Kidney glomerular epithelial cell (primary cell): Measurements from ENCODE around the gene MRAS.
"Not testable (repeated sequence)": the region's sequence is repeated elsewhere in the genome, so short reads cannot be mapped to it uniquely, and the experiment has no call there.

Experiments used
- DNase-seq: peaks from one replicate; lab custom pipeline; 2025; lab: John Stamatoyannopoulos, UW

Gene MRAS

DNA sequence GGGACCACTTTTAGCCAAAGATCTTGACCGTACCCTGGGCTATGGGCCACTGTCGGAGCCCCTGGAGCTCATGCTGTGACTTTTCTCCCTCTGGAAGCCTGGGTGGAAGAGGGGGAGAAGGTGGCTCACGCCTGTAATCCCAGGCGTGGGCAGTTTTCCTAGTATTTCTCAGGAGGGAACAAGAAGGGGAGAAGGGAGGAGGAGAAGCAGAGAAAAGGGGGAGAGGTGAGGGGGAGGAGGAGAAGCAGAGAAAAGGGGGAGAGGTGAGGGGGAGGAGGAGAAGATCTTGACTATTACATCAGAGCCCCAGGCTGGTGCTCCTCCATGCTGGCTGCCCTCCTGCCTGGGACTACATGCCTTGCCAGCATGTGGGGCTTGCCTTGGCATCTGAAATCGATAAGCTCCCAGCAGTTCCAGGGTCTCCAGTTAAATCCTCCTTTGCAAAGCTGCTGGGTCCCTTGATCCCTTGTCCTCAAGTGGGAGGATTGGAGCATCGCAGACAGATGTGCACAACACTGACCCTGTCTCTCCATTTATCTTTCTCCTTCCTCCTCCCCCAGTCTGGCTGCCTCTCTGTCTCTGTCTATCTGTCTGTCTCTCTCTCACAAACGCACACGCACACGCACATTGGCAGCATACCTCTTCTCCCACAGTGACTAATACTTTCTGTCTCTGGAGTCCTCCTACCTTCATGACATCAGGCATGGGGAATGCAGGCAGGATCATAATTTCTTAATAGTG, 41.6 kb downstream of the MRAS start:
- DNase-seq = peak; percentile 99

DNA sequence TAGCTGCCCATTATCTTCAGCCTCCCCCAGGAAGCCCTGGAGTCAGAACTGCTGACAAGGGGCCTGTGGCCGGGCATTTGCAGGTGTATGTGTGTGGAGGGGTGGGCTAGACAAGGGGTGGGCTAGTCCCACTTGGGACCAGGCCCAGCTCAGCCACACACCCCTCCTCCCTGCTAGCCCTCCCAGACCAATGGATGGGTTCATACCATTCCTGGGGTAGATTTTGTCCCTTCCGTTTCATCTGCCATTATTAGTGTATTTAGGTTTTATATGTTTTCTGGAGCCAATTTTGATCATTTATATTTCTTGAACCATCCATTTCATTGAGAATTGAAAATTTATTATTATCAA, 42.2 kb downstream of the MRAS start:
- DNase-seq = no peak

DNA sequence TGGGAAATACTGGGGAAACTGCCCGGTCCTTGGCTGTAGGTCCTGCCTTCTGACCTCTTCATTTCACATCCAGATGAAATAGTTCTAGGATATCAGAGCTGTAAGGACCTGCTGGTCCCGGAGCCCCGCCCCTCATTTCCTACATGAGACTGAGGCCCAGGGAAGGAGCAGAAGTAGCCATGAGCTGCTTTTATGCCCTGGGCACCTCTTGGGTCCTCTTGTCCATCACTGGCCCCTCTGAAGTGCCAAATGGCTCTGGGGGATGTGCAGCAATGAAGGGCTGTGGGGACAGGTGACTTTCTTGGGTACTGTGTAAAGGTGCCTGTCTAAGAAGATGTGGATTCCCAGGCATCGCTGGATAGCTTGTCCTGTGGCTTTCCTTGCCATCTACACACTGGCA, 45.8 kb downstream of the MRAS start:
- DNase-seq = no peak

DNA sequence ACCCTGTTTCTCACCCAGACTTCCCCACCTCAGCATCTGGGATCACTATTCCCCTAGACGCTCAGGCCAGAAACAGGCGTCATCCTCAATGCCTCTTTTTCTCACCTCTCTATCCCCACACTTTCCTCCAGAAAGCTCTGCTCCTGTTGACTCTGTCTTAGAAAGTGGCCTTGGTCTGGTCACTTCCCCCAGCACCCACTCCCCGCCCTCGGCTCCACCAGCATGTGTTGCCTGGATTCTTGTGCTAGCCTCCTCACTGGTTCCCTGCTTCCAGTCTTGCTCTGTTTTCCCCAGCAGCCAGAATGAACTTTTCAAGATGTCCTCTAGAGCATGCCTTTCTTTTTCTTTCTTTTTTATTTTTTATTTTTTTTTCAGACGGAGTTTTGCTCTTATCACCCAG, 46.3 kb downstream of the MRAS start:
- no peak for DNase-seq

DNA sequence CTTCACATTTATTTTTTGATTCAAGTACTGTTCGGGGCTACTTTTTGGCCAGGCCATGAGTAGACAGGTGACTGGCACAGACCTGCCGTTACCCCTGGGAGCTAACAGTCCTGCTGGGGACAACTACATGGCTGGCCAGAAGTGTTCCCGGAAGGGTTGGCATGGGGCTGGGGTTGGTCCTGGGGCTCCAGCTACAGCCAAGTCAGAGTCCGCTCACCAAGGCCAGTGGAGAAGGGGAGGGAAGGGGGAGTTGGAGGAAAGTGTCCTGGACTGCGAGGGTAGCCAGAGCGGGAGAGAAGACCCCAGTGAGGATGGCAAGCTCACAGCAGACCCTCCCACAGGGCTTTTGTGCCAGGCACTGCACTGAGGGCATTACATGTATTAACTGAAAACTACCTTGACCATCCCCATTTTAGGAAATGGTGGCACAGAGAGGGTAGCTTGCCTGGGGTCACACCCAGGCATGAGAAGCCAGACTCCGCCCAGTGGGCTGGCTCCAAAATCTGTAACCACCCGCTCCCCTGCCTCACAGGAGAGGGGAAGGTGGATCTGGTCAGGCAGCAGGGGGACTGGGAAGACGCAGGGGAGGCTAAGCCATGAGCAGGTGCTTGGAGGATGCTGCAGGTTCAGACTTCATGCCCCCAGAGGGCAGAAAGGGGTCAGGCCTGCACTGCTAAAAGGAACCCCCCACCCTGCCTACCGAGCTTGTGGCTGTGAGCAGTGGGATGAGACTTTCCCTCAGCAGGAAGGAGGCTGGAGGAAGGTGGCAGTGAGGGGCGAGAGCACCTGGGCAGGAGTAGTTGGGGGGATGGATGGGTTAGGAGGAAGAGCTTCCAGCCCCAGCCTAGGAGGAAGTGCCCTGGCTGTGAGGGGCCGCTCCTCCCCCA, 47.7 kb downstream of the MRAS start:
- DNase-seq = no peak

DNA sequence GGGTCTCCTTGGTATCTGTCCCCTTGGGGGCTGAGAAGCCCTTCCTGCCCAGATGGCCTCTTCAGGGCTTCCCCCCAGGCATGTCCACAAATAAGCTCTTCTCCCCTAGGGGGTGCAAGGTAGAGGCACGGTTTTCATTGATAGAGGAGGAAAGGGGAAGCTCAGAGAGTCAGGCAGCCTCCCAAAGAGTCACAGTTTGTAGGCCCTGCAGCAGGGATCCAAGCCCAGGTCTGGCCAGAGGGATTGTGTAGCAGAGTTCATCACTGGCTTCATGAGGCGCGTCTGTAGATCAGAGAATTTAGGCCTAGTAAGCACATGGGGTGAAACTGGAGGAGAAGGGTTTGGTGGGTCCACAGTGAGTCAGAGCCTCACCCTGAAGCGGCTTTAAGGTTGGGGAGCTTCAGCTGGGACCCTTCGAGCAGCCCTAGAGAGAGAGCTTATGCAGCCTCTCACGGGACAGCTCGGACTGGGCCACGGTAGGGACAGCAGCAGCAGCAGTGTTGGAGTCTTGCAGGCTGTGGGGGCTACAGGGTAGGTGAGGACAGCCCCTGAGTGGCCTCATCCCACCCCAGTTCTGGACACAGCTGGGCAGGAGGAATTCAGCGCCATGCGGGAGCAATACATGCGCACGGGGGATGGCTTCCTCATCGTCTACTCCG, 48.5 kb downstream of the MRAS start:
- DNase-seq = no peak

DNA sequence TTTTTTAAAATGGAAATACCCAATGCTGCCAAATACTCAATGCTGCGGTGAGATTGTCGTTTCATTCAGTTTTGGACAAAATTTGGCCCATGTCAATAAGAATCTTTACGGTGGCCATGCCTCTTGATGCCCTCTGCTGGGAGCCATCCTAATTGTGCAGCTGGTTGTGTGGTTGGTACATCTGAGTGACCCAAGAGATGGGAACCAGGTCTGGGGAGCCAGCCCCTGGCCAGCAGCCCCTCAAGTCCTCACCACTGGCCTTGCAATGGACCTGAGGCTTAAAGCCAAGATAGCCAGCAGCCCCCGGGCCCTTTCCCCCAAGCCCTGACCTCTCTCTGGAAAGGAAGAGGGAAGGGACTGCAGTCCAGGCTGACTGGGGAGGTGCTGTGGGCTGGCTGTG, 49.6 kb downstream of the MRAS start:
- DNase-seq = no peak

DNA sequence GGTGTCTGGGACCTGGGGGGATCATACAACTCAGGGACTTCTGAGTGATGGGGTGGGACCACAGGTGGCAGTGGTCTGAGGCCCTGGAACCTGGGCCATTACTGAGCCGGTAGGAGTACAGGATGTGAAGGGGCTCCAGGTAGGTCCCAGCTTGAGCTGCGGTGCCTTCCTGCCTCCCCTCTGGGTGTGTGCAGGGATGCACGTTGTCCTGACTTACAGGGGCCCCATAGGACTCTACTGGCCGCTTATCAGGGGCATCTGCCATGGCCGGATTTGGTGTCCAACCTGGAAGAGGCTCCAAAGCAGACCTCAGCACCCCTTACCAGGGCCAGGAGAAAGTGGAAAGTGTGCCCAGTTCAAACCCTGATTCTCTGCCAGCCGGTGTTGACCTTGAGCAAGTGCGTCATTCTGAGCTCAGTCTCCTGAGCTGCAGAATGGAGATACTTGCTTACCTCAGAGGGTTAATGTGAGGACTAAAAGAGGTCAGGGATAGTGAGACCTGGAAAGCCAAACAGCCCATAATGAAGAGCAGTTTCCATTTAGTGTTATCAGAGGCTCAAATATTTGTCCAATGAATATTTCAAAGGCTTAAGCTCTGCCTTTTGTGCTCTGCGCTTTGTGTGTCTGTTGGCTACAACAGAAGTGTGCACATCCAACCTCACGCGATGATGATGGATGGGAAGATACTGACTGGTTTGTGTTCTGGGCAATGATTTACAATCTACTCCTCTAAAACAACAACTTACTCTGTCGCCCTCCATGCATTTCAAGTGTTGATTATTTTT, 50.6 kb downstream of the MRAS start:
- peak; percentile 5 for DNase-seq

DNA sequence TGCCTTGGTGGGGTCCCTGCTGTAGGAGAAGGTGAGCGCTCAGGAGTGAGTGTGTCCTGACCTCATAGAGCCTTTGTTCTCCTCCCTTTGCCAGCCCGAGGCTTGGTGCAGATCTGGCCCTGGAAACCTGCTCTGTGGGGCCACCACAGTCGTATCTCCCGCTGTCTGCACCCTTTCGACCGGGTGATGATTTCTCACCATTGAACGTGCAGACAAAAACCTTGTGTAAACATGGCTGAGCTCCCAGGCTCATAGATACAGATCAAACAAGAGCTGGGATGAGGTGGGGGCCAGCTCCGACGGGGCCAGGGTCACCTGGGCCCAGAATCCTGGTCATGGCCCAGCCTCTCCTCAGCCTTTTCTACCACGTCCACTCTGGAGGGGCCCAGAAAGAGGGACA, 51.4 kb downstream of the MRAS start:
- no peak for DNase-seq

DNA sequence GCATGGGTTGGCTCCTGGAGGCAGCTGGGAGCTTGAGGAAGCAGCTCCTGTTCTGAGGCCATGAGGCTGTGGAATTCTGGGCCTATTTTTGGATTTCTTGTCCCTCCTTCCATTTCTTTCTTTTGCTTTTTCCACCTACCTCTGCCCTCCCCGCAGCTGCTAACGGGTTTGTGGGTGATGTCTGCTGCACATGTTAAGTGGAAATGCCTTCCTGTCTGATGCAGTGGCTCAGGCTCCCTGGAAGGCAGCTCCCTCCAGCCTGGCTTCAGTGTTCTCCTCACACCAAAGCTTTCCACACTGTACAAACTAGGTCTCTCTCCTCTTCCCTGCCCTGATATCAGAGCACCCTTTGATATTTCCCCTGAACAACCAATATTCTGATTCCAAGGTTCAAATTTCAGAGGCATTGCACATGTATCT, 52.3 kb downstream of the MRAS start:
- no peak for DNase-seq

DNA sequence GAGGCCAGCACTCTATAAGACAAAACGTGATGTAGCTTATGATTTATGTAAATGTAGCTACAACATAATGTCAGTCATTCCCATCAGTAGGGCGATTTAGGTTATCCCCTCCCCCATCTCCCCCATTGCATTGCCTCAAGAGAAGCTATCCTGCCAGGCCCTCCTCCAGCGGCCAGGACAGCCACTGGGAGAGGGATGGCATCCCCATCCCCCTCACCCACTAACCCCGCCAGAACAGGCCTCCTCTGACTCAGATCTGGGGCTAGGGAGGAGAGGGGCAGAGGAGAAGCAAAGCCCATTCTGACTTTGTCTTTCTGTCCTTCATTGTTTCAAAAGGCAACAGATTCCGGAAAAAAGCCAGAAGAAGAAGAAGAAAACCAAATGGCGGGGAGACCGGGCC, 53.5 kb downstream of the MRAS start:
- no peak for DNase-seq

DNA sequence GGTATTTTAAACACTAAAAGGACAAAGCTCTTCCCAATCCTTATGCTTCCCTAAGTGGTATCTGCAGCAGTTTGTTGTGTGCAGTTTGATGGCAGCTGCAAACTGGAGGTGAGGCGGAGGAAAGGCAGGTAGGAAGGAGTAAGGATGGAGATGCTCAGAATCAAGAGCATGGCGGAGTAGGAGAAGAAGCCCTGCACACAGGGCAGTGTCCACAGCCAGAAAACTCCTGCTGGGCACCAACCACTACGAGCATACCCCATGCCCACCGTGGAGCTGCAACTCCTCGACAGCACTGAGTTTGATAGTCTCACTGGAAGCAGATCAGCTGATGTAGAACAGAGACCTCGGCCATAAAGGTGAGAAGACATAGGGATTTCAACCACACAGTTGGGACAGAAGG, 55.7 kb downstream of the MRAS start:
- DNase-seq = no peak

DNA sequence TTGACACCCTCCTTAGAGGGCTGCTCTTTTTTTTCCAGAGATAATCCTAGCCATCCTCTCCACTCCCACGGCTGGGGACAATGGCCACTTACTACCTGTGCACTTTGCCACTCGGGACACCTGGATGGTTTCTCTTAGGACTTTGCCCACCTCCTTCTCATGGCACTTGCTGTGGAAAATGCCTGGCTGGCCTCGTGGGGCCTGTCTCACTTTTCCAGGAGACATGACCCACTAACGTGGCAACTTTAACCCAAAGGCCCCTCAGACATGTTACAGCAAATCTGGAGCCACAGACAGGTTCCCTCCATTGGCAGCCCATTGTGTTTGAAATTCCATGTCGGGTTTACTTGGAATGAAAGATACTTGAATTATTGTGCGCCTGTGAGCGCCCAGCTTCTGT, 56.6 kb downstream of the MRAS start:
- no peak for DNase-seq

DNA sequence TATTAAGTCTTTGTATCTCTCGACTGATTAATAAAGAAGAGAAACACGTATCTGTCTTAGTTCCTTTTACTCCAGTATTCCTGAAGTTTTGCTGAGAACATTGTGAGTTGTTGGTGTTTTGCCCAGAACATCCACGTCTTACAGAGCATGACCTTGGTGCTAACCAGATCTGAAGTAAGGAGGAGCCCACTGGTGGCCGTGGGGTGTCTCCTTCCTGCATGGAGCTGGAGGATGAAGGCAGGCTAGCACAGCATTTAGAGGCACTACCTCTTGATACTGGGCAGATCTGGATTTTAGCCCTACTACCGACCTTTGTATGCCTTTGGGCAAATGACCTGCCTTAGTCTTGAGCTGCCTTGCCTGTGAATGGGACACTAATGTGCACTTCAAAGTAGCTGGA, 57.1 kb downstream of the MRAS start:
- no peak for DNase-seq

DNA sequence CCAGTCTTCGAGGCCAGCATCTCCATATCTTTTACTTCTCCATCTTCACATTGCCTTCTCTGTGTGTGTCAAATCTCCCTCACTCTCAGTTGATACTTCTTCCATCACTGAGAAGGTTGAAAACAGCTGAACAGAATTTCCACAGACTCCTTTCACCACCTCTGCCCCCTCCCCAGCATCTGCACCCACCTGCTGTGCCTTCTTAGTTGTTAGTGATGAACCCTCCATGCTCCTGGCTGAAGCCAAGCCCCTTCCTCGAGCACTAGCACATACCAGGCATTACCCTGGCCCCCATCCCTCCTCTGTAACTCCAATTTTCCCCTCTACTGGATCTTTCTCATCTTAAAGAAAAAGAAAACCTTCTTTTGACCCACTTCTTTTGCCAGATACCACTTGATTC, 58.2 kb downstream of the MRAS start:
- no peak for DNase-seq

DNA sequence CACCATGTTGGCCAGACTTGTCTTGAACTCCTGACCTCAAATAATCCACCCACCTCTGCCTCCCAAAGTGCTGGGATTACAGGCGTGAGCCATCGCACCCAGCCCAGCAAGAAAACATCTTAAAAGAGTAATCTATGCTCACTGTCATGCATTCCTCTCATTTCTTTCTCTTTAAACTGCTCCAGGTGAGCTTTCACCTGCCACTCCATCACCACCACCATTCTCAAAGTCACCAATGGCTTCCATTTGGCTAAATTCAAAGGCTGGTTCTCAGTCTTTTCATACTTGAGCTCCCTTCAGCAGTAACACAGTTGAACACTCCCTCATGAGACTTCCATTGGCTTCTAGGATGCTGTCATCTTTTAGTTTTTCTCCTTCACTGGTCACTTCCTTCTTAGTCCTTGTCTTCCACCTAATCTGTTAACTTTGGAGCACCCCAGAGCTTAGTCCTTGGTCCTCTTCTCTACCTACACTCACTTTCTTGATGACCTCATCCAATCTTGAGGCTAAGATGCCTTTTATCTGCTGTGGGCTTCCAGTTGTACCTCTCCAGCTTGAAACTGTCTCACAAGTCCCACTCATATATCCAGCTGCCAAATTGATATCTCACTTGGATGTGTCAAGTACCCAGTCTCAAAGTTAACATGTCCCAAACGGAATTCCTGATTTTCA, 59.0 kb downstream of the MRAS start:
- DNase-seq = no peak

DNA sequence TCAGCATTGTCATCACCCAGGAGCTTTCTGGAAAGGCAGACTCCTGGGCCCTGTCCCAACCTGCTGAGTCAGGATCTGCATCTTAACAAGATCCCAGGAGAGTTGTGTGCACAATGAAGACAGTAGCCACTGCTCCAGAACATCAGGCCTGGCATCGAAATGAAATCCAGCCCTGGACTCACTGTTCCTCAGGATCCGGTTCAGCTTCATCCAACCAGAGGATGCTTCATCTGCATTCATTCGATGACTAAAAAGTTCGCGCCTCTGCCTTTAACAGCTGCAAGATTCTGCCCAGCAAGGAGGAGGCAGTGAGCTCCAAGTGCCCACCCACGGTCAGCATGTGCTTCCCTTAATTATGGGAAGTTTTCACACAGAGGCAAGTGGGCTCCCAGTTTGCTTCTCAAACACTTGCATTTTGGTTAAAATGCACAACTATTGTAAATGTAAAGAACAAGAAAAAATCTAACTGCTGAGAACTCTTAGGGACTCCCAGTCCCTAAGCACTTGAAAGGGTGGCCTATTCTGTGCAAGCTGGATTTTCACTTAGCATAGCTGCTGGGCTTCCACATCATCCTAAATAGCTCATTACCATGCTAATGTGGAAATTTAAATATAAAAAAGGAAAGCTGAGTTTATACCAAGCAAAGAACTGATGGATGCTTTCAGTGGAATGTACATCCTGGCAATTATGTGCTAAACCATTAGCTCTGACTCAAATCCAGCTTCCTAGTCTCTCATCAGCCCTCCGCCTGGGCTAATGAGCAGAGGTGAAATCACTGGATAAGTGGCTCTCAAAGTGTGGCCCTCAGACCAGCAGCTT, 60.6 kb downstream of the MRAS start:
- DNase-seq = no peak

DNA sequence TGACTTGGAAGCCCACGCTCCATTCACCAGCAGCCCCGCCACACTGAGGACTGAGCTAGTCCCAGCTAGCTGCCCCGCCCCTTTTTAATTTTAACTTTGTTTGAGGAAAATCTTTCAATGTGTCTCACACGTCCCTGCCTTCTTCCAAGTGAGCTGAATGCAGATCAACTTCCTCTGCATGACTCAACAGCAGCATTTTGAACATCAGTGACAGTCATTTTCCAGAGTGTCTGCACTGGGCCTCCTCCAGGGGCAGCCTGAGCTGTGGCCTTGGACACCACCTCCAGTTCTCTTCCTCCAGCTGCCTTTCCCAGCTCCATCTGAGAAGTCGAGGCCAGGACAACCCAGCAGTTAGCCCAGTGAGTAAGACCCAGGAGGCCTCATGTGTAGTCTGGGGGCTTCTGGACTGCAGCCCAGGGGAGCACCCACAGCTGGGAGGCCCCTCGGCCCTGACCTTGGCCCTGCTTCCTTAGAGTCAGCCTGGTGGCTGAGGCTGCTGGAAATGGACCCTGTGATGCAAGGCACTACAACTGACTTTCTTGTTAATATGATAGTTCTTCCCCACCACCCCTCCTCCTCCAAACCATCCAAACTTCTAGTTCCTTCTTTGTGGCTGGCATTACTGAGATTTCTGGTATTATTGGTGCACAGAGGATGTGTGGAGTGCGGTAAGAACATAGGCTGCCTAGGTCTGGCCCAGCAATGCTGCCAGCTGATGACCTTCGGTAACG, 64.6 kb downstream of the MRAS start:
- DNase-seq = no peak

DNA sequence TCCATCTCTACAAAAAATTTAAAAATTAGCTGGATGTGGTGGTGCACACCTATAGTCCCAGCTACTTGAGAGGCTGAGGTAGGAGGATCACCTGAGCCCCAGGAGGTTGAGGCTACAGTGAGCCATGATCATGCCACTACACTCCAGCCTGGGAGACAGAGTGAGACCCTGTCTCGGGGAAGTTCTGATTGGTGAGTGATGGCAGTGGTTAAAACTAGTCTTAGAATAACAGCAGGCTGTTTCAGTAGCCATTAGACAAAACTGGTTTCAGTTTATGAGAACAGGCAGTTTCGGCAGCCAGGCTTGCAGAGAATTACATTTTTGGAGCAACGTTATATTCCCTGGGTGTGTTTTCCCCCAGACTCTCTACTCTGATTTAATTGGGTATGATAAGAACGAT, 67.9 kb downstream of the MRAS start:
- not testable (repeated sequence) for DNase-seq

DNA sequence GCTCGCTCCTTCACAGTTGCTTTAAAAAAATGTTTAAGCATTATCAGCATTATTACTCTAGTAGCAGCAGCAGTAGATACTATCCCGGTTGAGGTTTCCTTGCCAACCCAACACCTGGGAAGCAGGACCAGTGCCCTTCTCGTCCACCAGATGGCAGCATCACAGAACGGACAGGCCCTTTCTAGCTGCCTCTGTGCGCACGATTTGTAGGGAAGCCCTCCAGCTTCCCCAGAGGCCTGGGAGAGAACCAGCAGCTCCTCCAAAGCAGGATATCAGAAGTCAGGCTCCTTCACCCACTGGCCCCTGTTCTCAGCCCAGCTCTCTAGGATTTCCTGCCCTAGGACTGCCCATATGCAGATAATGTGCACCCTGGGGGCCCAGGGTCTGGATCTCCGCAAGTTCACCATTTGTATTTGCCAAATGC, 69.2 kb downstream of the MRAS start:
- peak; percentile 86 for DNase-seq
